K562 (cell line): ENCODE data around the gene CFHR1. TPM values are rescaled to one million over a fixed set of nuclear protein-coding genes. Genes with fewer than 3 reads are reported as not detected.

Experiments
- CHD7 ChIP-seq: fragments of 200-600 bp; sonication (generic); IDR thresholded peaks from one replicate; pipeline ENCODE4 v1.6.1; 2012; ENCODE audit warnings: mild to moderate bottlenecking, low read depth, low read length, inconsistent platforms
- polyA plus RNA-seq, 8 experiments: library from polyadenylated mRNA; depleted of rRNA in 4 of 8; stranded (reverse) in 5 of 8; unstranded in 3 of 8; fragments of >200 nt; fragmentation: Nextera tagmentation in 2 of 8; fragmentation: Illumina TruSeq in 1 of 8; extraction: Ambion mirVana in 2 of 8; extraction: Trizol in 1 of 8; gene quantifications; 2 replicates each; pipeline versions ENCODE4 v1.2.1 to v1.2.3, GENCODE V29; 2011 to 2014; ENCODE audit warnings: inconsistent platforms in 1 of 8, missing spikeins in 1 of 8
- total RNA-seq, 7 experiments: library from RNA; depleted of rRNA in 6 of 7; stranded (reverse); fragments of >200 nt in 6 of 7; fragmentation: Illumina TruSeq in 2 of 7; extraction: Trizol in 2 of 7; gene quantifications; 2 replicates each; pipeline versions ENCODE4 v1.2.1 to v1.2.3, GENCODE V29; 2011 to 2021; ENCODE audit warnings: low replicate concordance in 1 of 7

Gene CFHR1
- total and polyA plus RNA-seq, 9 of the 15 experiments (the other 6 are each of a cell fraction or from before 2014, with no cell fraction given): 0.17 to 0.29 TPM; not detected in 7

GRCh38 chr1:196875935-196876334, 56.4 kb downstream of the CFHR1 start (continued):
- TF ChIP-seq CHD7: no peak
- TF ChIP-seq, all 486 proteins: peak for 5
